Subcutaneous adipose tissue (tissue), 4 donors: Measurements from ENCODE around the gene DLG2. TPM values are rescaled to one million over a fixed set of nuclear protein-coding genes. Genes with fewer than 3 reads are reported as not detected.

Experiments used
- CTCF ChIP-seq: fragments of 450-650 bp; IDR thresholded peaks from one replicate; pipeline ENCODE4 v1.5.1; 2016; ENCODE audit warnings: low read depth, mild to moderate bottlenecking, control low read depth, antibody characterized with exemption, moderate library complexity
- total RNA-seq, 4 donors: library from RNA; depleted of rRNA; stranded (reverse); fragments of >200 nt; gene quantifications; one replicate each; pipeline ENCODE4 v1.1.0, GENCODE V29; 2016

DLG2 gene
- total RNA-seq, 4 donors from 2014 or later: 3.6 to 7.0 (median 6.1) TPM

- TF ChIP-seq CTCF: no peak
These were observed 430.2 kb downstream of the DLG2 start for GRCh38 chr11:85196968-85197367.

DNA sequence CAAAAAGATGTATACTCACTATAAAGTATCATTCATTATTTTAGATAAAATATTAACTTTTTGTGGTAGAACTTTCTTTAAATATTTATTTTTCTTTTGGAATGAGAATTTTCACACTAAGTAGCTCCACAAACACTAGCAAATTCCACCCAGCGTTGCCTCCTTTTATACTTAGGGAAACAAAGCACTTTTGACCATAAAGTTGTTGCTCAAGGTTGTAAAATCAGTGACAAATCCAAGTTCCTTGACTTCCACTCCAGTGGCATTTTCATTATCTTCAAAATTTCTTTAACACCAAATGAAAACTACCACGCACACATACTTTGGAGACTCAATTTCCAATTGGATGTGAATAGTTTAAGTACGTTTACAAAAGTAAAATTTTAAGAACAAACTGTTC is 431.2 kb downstream of the DLG2 start:
- TF ChIP-seq CTCF: no peak

GRCh38 chr11:85187992-85188391 is 439.2 kb downstream of the DLG2 start:
- no peak for TF ChIP-seq CTCF

- TF ChIP-seq CTCF: no peak
These were observed 442.4 kb downstream of the DLG2 start for GRCh38 chr11:85184721-85185120.

DNA sequence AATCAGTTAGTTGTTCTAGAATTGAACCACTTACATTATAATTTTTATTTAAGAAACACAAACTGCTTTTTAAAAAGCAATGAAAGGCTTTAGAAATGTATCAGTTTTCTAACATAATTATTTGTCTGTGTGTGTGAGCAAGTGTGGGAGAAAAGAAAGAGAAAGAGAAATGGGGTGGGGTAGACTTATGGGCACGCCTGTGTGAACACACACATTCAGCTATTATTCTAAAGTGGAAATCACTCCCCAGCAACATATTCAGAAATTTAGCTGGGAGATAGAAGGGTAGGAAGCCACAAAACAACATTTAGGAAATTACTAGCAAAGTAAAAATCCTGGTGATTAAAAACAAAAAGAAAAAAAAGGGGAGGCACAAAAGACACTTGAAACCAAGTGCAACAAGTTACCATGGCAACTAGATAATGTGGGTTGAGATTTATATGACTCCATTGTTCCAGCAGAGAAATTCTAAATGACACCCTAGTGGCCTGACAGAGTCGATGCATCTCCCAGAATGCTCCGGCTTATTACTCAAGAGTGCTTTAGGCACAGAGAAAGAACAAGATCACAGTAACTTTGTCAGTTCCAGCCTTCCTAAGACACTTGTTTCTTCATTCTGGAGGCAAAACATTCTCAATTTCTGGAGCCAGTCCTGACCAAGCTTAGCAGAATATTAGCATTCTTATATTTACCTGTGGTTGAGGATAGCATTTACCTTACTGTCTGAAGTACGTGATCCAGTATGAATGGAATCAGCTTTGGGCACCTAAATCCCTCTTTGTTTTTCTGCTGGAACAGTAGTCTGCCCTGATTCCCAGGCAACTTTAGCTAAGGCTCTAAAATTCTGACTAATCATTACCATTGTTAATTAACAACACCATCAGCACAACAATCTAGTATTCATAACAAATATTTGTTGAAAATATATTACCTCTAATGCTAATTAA is 444.4 kb downstream of the DLG2 start:
- no peak for TF ChIP-seq CTCF

GRCh38 chr11:85180528-85180927 is 446.6 kb downstream of the DLG2 start:
- TF ChIP-seq CTCF: no peak

DNA sequence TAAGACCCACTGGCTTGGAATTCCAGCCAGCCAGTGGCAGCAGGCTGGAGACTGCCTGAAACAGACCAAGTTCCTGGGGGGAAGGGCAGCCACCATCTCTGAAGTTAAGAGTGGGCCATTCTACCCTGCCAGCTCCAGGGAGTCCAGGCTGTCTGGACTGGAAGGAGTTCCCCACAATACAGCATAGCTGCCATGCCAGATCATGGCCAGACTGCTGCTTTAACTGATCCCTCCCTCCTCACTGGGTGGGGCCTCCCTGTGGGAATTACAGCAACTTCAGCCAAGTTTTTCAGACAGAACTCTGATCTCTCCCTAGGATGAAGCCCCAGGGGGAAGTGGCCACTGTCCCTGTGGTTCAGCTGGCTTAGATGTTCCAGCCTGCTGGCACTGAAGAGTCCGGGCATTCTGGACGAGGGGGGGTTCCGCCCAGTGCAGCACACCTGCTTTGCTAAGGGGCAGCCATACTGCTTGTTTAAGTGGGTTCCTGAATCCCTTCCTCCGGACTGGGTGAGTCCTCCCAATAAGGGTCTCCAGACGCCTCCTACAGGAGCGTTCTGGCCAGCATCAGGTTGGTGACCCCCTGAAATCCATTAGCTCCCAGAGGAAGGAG is 455.4 kb downstream of the DLG2 start:
- TF ChIP-seq CTCF: no peak
